Hematopoietic multipotent progenitor cell treated with erythropoietin and hydrocortisone succinate and interleukin-3 and kit ligand, for 15 days (in vitro differentiated cells): ENCODE measurements around the gene PNPLA7.
"Not testable (repeated sequence)": the region's sequence is repeated elsewhere in the genome, so short reads cannot be mapped to it uniquely, and the experiment has no call there.

Experiments
- DNase-seq: peaks from one replicate; pipeline ENCODE4 v3.0.0-alpha.2; 2015; ENCODE audit warnings: low spot score

The PNPLA7 gene

DNA sequence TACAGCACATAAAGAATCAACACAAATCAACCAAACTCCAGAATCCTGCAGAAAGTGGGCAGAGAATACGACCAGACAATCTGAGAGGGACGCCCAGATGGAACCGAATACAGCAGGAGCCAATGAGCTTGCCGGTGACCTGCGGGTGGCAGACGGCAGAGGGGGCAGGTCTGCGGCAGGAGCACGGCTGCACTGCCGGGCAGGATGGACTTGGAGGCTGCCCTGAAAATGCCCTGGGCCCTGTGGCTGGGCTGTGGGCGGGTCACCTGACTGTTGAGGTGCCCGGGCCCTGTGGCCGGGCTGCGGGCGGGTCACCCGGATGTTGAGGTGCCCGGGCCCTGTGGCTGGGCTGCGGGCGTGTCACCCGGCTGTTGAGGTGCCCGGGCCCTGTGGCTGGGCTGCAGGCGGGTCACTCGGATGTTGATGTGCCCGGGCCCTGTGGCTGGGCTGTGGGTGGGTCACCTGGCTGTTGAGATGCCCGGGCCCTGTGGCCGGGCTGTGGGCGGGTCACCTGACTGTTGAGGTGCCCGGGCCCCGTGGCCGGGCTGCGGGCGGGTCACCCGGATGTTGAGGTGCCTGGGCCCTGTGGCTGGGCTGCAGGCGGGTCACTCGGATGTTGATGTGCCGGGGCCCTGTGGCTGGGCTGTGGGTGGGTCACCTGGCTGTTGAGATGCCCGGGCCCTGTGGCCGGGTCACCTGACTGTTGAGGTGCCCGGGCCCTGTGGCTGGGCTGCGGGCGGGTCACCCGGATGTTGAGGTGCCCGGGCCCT is 36.2 kb downstream of the PNPLA7 start:
- not testable (repeated sequence) for DNase-seq

DNA sequence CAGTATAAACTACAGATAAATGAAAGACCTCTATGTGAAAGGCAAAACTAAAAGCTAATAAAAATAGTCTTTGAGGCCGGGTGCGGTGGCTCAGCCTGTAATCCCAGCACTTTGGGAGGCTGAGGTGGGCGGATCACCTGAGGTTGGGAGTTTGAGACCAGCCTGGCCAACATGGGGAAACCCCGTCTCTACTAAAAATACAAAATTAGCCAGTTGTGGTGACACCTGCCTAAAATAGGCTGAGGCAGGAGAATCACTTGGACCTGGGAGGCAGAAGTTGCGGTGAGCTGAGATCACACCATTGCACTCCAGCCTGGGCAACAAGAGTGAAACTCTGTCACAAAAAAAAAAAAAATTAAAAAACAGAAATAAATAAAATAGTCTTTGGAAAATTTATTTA is 37.1 kb downstream of the PNPLA7 start:
- DNase-seq = not testable (repeated sequence)

DNA sequence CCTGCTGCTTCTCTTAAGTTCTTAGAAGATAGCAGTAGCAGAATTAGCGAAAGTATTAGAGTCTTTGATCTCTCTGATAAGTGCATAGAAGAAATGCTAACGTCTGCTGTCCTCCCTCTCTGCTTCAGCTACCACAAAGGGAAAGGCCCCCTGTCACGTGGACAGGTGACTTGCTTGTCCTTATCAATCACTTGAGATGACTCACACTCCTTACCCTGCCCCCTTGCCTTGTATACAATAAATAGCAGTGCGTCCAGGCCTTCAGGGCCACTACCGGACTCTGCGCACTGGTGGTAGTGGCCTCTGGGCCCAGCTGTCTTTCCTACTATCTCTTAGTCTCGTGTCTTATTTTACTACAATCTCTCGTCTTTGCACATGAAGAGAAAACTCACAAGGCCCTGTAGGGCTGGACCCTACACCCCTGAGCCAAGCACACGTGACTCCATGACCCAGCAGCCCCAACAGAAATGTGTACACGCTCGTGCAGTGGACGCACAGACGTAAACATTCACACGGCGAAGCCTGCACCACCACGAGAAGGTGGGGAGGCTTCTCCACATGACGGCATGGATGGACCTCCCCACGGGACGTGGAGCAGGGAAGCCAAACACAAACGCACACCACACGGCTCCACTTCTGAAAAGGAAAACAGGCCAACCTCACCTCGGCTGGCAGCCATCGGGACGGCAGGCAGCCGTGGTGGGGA is 38.3 kb downstream of the PNPLA7 start:
- no peak for DNase-seq

DNA sequence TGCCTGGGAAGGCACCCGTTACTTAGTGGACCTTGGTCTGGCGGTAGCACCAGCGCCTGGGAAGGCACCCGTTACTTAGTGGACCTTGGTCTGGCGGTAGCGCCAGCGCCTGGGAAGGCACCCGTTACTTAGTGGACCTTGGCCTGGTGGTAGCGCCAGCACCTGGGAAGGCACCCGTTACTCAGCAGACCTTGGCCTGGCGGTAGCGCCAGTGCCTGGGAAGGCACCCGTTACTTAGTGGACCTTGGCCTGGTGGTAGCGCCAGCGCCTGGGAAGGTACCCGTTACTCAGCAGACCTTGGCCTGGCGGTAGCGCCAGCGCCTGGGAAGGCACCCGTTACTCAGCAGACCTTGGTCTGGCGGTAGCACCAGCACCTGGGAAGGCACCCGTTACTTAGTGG is 39.1 kb downstream of the PNPLA7 start:
- not testable (repeated sequence) for DNase-seq

DNA sequence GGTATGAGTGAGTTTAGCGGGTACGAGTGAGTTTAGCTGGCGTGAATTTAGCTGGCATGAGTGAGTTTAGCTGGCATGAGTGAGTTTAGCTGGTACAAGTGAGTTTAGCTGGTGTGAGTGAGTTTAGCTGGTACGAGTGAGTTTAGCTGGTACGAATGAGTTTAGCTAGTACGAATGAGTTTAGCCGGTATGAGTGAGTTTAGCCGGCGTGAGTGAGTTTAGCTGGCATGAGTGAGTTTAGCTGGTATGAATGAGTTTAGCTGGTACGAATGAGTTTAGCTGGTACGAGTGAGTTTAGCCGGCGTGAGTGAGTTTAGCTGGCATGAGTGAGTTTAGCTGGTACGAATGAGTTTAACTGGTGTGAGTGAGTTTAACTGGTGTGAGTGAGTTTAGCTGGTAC is 41.0 kb downstream of the PNPLA7 start:
- no peak for DNase-seq

DNA sequence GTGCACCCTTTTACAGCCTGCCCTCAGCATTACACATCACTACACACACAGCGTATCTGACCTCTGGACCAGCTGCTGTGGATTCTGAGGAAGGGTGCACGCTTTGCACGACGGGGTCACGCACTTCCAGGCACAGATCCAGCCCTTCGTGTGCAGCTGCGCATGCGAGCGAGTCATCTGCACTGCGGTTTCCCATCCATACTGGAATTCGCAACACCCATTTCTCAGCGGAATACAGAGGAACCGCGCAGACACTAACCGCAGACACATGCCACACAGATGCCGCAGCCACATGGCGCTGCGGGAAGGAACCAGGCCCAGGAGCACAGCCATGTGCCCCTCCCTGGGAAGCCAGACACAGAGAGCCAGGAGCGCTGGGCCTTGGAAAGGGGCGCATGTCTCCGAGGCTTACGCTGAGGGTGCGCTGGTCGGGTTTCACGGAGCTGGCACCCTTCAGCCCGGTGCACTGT is 43.5 kb downstream of the PNPLA7 start:
- DNase-seq = no peak

DNA sequence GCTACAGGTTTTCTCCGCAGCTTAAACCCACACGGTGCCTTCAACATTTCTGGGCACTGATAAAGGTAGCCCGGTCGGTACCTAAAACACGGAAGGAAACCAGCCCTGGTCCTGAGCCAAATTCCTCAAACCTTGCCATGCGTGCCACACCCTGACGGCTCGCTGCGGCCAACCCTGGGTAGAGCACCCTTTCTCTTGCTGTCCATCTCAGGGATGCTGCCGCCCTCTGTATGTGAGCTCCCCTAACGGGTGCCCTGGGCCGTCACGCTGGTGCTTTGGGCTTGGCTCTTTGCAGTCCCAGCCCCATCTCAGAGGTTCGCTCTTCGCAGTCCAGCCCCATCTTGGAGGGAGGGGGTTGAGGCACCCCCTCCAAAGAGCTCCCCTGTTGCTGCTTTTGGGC is 43.9 kb downstream of the PNPLA7 start:
- no peak for DNase-seq

DNA sequence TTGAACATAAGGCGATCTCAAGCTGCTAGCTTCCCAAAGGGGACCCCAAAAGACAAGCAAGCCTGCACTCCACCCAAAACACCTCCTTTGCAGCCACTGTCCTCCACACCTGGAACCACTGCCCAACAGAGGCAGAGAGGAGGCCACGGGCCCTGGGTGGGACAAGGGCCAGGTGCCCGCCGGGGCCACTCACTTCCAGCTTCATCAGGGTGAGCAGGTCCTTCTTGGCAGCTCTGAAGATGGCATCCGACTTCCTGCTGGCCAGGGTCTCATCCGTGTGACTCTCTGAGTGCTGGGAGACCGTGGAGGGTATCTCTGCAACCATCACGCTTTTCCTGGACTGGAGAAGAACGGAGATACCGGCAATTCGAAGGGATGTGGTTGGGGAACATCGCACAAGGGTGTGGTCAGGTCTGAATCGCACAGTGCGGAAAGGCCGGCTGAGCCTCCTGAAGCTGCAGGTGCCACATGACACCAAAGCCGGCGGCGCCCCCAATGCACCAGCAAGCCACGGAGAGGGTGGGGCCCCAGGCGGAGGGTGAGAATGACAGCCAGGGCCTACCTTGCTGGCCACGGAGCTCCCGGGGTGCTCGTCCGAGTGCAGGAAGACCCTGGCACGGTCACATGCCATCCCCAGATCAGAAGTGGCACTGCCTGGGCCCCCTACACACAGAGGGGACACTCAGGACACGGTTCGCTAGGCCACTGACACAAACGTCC is 44.6 kb downstream of the PNPLA7 start:
- DNase-seq = no peak

DNA sequence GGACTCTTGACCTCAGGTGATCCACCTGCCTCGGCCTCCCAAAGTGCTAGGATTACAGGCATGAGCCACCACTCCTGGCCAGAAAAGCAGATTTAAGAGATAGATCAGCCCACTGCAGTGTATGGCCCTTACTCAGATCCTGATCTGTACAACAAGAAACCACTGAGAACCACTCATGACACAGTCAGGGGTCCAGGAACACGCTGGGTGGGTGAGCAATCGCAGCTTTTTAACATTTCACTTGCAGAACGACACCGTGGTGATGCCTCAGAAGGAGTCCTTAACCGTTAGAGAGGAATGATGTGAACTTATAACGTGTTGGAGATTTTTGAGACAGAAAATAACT is 45.8 kb downstream of the PNPLA7 start:
- no peak for DNase-seq

DNA sequence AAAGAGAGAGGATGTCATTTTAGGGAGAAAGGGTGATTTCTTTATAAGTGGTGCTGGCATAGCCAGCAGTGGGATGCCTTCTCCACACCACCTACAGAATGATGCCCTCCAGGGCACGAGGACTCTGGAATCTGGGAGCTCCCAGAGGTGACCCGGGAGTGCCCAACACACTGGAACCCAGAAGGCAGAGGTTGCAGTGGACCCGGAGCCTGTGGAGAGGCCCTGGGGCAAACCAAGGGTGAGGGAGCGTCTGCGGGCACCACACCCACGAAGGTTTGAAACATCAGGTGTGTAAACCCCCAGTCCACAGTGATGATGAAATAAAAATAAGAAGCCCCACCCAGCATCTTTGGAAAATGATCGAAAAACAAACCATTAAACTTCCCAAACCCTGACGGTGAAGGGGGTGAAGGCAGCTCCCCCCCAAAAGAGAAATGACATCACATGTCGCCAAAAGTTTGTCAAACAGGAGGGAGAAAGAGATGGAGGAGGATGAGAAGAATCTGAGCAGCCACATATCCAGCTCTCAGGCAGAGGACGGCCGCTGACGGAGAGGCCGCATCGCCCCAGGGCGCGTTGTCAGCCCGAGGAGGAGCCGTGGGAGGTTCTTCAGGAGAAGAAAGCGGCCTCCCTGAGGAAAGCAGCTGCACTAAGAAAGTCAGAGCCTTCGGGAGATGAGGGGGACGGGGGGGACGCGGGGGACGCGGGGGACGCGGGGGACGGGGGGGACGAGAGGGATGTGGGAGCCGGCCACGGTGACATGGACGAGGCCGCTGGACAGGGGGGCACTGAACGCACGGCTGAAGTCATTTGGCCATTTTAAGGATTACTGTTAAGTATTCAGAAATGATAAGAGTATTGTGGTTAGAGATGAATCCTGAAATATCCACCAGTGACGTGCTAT is 47.9 kb downstream of the PNPLA7 start:
- no peak for DNase-seq

DNA sequence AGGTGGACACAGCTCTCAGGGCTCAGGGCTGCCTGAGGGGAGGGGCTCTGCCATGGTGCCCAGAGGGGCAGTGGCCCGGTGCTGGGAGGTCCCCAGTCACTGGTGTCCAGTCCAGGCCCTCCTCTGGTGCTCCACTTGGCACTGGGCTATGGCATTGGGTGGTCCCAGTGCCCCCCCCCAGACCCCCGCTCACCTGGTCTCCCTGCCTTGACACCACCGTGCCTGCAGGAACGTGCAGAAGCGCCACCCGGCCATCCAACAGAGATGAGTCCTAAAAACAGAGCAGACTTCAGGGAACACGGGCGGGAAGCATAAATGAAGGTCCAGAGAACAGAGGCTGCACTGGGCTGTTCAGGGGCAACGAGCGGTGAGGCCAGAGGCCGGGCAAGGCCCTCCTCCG is 48.7 kb downstream of the PNPLA7 start:
- no peak for DNase-seq

DNA sequence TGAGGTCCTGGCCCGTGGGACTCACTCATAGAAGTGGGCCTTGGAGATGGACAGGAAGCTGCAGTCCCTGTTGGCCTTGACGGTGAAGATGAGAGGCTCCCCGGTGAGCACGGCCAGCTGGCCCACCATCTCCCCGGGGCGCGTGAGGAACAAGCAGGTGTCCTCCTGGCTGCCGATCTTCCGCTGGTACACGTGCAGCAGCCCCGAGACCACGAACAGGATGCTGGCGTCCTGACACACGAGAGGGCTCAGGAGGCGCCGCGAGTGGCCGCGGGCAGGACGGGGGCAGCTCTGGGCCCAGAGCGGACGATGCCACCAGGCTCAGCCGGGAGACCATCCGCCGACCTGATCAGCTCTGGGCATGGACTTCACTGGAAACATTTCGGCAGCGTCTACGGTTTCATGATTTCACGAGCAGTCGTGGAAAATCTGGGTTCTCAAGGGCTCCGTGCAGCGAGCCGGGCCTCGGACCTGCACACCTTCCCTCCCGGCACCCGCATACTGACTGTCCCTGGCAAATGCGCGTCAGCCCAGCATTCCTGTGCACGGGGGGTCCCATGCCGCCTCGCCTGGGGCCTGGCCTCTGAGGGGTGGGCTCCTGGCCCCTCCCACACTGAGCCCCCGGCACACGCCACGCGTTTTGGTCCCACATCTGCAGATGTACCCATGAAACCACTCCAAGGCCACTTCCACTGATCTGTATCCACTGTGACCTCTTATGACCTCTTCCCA is 49.4 kb downstream of the PNPLA7 start:
- DNase-seq = no peak

DNA sequence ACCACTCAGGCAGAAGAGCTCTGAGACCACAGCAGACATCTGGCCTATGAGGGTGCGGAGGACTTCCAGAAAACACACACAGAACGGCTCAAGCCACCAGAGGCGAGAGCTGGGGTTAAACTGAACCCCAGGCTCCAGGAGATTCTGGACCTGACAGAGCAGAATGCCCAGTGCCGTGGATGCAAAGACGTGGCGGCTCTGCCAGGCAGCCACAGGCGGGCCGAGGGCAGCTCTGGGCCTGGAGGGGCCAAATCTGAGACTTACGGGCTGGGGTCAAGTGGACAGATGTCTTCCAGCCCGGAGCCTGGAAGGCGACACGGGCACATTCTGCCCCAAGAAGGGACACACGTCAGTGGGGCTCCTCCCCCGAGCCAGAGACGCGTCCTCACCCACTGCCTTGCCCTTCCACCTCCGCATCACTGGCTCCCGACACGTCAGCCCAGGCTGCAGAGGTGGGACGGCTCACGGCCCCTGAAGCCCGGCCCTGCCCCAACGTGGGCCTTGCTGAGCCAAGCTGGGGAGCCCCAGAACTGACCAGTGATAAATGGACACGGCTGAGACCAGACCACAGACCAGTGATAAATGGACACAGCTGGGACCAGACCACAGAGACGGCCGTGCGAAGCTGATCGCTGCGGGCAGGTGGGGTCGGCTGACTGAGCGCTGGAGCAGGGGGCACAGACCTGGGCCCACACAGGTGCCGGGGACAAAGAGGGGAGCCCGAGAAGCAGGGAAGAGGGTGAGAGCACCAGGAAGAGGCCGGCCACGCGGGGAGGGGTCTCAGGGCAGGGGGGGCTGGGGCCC is 50.1 kb downstream of the PNPLA7 start:
- DNase-seq = no peak

DNA sequence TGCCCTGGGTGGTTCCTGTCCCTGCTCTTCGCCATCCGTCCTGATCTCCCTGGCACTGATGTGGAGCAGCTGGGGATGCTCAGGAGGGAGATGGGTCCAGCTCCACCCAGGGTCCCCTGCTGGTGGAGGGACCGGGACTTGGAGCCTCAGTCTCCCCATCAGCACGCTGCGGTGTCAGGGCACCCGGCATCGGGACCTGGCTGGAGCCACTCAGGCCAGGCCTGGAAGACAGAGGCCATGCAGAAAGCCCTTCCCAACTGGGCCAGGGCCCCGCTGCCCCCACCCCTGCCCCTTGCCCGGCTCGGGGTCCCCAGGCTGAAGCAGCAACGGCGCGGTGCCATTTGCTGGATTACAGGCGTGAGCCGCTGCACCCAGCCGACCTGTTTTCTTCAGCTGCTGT is 50.8 kb downstream of the PNPLA7 start:
- no peak for DNase-seq

DNA sequence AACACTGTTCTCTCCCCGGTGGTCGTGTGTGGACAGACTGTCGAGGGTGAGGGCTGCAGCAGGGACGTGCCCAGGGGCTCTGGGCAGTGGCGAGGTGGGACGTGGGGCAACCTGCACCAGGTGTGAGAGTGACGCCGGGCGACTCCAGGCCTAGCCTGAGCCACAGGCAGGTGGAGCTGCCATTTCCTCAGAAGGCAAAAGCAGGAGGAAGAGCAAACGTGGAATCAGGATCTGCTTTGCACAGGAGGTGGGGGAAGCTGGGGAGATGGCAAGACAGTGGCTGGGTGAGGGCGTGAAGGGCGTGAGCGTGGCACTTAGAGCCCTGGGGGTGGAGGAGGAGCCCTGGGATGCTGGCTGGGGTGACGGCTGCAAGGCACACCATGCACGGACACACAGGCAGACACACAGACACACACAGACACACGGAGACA is 51.5 kb downstream of the PNPLA7 start:
- DNase-seq = no peak

DNA sequence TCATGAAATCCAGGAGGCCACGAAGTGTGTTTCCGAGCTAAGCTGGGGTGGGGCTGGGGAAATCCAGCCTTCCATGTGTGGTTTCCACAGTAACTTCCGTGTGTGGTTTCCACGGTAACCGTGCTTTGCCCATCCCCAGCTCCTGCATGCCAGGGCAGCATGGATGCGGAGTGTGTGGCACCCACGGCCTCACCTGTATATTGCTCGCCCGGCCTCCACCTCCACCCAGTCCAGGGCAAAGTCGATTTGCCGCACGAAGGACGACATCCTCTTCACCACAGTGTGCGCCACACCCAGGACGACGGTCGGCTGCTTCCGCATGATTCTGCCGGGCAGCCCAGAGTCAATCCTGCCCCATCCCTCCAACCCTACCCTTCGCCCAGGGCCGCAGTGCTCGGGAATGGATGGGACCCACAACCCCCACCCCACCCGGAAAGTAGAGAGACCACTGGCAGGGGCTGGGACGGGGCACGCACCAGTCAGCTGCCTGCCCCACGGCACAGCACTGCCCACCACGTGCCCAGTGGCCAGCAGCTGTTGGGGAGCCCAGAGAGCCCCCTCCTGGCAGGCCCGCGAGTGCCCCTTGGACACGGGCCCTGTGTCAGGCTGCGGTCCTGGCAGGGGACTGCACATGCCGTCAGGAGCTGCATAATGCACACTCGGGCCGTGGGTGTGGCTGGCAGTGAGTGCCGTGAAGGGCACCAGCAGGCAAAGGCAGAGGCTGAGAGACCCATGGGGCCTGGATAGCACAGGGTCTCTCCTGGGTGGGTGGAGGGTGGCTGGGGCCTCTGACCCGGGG is 52.1 kb downstream of the PNPLA7 start:
- no peak for DNase-seq

DNA sequence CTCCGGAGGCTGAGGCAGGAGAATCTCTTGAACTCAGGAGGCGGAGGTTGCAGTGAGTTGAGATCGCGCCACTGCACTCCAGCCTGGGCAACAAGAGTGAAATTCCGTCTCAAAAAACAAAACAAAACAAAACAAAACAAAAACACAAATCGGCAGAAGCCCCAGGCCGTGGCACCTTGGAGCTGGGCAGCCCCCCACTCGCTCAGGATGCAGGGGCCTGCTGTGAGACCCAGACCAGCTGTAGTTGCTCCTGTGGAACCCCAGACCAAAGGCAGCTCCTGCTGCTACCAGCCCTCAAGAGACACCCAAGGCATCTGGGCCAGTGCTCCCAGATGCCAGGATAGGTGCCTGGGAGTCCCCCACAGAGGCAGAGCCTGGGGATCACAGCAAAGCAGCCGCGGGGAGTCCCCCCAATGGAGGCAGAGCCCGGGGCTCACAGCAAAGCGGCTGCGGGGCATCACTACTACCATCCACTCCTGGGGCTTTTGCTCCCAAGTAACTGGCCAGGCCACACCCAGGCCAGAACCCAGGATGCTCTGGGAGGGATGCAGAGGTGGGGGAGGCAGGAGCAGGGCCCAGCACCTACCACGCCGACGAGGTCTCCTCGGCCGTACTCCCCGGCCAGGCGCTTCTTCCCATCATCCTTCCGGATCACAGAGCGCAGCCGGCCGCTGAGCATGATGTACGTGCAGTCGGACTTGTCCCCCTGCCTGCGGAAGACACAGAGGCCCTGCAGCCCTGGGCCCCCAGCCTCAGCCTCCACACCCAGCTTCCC is 53.4 kb downstream of the PNPLA7 start:
- no peak for DNase-seq

DNA sequence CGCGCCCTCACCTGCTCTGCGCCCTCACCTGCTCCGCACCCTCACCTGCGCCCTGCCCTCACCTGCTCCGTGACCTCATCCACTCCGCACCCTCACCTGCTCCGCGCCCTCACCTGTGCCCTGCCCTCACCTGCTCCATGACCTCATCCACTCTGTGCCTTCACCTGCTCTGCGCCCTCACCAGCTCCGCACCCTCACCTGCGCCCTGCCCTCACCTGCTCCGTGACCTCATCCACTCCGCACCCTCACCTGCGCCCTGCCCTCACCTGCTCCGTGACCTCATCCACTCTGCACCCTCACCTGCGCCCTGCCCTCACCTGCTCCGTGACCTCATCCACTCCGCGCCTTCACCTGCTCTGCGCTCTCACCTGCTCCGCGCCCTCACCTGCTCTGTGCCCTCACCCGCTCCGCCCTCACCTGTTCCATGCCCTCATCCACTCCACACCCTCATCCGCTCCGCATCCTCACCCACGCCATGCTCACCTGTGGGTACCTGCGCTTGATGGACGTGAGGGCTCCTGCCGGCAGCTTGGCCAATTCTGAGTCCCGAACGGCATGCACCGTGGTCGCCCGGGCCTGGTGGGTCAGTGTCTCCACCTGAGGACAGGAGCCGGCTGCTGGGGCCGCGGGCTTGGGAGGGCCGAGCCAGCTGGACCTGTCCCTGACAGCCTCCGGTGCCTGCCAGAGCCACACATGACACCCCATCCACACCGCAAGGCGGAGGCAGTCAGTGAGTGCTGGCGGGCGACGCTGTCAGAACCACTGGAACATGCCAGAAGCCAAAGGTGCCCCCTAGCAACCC is 55.5 kb downstream of the PNPLA7 start:
- DNase-seq = no peak
